Measurements from ENCODE around the gene PLA2G4D. TPM values are rescaled to one million over a fixed set of nuclear protein-coding genes. Genes with fewer than 3 reads are reported as not detected.

The PLA2G4D gene
- total RNA-seq, 1 experiment from 2014 or later: not detected

DNA sequence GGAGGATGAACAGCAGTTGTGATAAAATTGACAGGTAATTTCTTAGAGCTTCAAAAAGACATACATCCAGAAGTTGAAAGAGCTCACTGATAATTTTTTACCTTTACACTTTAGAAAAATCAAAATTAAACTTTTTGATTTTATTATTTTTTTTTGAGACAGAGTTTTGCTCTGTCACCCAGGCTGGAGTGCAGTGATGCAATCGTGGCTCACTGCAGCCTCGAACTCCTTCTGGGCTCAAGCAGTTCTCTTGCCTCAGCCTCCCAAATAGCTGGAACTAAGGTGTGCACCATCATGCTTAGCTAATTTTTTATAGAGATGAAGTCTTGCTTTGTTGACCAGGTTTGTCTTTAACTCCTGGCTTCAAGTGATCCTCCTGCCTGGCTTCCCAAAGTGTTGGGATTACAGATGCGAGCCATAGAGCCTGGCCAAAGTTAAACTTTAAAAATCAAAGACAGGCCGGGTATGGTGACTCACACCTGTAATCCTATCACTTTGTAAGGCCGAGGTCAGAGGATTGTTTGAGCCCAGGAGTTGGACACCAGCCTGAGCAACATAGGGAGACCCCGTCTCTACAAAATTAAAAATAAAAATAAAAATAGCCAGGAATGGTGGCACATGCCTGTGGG lies 40.4 kb upstream of the PLA2G4D start:
- intact Hi-C loops (cut with micrococcal nuclease): loop anchor here (1.0 to 5.0 kb wide), 3 partner anchors 68 to 338 kb away; no protein-coding TSS in a partner anchor
- H3K27me3 Mint-ChIP-seq (ENCODE audit: insufficient read depth, unreplicated experiment): peaks cover 20% of the 10 kb centered on the region
- POLR2A ChIA-PET: interaction anchor here (1.2 to 1.9 kb wide), 2 partner anchors 51 to 69 kb away, joined by 5 read pairs; no protein-coding TSS in a partner anchor
- TF ChIP-seq, protein P1, sequence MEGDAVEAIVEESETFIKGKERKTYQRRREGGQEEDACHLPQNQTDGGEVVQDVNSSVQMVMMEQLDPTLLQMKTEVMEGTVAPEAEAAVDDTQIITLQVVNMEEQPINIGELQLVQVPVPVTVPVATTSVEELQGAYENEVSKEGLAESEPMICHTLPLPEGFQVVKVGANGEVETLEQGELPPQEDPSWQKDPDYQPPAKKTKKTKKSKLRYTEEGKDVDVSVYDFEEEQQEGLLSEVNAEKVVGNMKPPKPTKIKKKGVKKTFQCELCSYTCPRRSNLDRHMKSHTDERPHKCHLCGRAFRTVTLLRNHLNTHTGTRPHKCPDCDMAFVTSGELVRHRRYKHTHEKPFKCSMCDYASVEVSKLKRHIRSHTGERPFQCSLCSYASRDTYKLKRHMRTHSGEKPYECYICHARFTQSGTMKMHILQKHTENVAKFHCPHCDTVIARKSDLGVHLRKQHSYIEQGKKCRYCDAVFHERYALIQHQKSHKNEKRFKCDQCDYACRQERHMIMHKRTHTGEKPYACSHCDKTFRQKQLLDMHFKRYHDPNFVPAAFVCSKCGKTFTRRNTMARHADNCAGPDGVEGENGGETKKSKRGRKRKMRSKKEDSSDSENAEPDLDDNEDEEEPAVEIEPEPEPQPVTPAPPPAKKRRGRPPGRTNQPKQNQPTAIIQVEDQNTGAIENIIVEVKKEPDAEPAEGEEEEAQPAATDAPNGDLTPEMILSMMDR (IDR thresholded peaks at IDR 0.05; ENCODE audit: unreplicated experiment): no peak
- H3K9me3 Mint-ChIP-seq (ENCODE audit: unreplicated experiment): no peaks in the 10 kb centered on the region
- H3K27ac Mint-ChIP-seq (ENCODE audit: low read depth, unreplicated experiment): no peak overlapping the region
- BruUV-seq (replicated peaks): no TSS peak
- H3K4me1 Mint-ChIP-seq (ENCODE audit: insufficient read depth, unreplicated experiment): peaks cover 8% of the 10 kb centered on the region
- CTCF ChIA-PET: interaction anchor here (0.5 to 8.4 kb wide), 17 partner anchors 8 to 414 kb away, joined by 3 to 127 read pairs (median 4); partner anchors contain the start of genes HAUS2, LRRC57 and PLA2G4D
- no peak for DNase-seq (ENCODE audit: unreplicated experiment)
- no peaks in the 10 kb centered on the region for H3K36me3 Mint-ChIP-seq (ENCODE audit: insufficient read depth, unreplicated experiment)
- no peak overlapping the region for H3K4me3 Mint-ChIP-seq (ENCODE audit: unreplicated experiment)

DNA sequence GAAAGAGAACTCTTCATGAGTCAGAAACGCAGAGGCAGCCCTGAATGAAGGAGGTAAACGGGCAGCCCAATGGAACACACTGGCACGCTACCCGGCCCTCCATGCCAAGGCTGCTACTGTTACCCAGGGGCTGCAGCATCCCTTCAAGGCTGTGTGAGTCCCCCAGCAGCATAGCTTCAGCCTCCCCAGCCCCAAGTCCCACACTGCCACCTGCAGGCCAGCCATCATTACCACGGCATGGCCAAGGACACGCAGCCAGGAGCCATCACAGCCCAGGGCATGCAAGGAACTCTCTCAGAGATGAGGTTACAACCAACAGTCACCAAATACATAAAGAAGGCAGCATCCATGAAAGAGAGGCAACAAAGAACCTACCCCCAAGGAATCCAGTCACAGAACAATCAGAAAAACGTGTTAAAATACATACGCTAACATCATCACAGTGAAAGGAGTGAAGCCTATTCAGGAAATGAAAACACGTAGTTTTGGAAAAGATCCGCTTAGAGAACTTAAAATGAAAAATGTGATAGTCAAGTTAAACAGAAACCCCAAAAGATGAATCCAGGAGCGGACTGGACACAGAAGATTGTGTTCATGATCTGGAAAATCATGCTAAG lies 39.6 kb upstream of the PLA2G4D start:
- H3K4me3 Mint-ChIP-seq (ENCODE audit: unreplicated experiment): no peak overlapping the region
- TF ChIP-seq, protein P1 (IDR thresholded peaks at IDR 0.05; ENCODE audit: unreplicated experiment): peak; percentile 65
- intact Hi-C loops (cut with micrococcal nuclease): loop anchor here (1.0 to 5.0 kb wide), 3 partner anchors 68 to 338 kb away; no protein-coding TSS in a partner anchor
- H3K27ac Mint-ChIP-seq (ENCODE audit: low read depth, unreplicated experiment): no peak overlapping the region
- H3K27me3 Mint-ChIP-seq (ENCODE audit: insufficient read depth, unreplicated experiment): peaks cover 20% of the 10 kb centered on the region
- ChIA-PET CTCF (interaction anchor here (0.6 to 8.4 kb wide), 19 partner anchors 8 to 414 kb away, joined by 3 to 127 read pairs (median 4); partner anchors contain the start of genes HAUS2, LRRC57 and PLA2G4D), POLR2A (interaction anchor here (1.2 to 1.9 kb wide), 2 partner anchors 50 to 69 kb away, joined by 5 read pairs; no protein-coding TSS in a partner anchor)
- DNase-seq (ENCODE audit: unreplicated experiment): peak; percentile 62
- H3K4me1 Mint-ChIP-seq (ENCODE audit: insufficient read depth, unreplicated experiment): peaks cover 15% of the 10 kb centered on the region
- no peaks in the 10 kb centered on the region for H3K36me3 Mint-ChIP-seq (ENCODE audit: insufficient read depth, unreplicated experiment)
- no peaks in the 10 kb centered on the region for H3K9me3 Mint-ChIP-seq (ENCODE audit: unreplicated experiment)
- no TSS peak for BruUV-seq (replicated peaks)

DNA sequence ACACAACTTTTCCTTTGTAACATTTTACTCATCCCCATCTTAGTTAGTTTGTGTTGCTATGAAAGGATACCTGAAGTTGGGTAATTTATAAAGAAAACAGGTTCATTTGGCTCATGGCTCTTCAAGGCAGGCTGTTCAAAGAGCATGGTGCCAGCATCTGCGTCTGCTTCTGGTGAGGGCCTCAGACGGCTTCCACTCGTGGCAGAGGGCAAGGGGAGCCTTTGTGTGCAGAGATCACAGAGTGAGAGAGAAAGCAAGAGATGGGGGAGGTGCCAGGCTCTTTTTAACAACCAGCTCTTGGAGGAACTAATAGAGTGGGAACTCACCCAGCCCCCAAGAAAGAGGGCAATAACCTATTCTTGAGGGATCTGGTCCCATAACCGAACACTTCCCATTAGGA lies 39.0 kb upstream of the PLA2G4D start:
- Mint-ChIP-seq H3K27me3 (ENCODE audit: insufficient read depth, unreplicated experiment) (peaks cover 19% of the 10 kb centered on the region), H3K36me3 (ENCODE audit: insufficient read depth, unreplicated experiment) (no peaks in the 10 kb centered on the region), H3K4me1 (ENCODE audit: insufficient read depth, unreplicated experiment) (peaks cover 15% of the 10 kb centered on the region), H3K27ac (ENCODE audit: low read depth, unreplicated experiment) (no peak overlapping the region), H3K9me3 (ENCODE audit: unreplicated experiment) (no peaks in the 10 kb centered on the region), H3K4me3 (ENCODE audit: unreplicated experiment) (no peak overlapping the region)
- CTCF ChIA-PET: interaction anchor here (0.6 to 8.4 kb wide), 6 partner anchors 16 to 343 kb away, joined by 3 to 127 read pairs (median 7); no protein-coding TSS in a partner anchor
- DNase-seq (ENCODE audit: unreplicated experiment): no peak
- TF ChIP-seq, protein P1 (IDR thresholded peaks at IDR 0.05; ENCODE audit: unreplicated experiment): no peak
- no TSS peak for BruUV-seq (replicated peaks)
- intact Hi-C loops (cut with micrococcal nuclease): loop anchor here (5.0 kb wide), 1 partner anchor 339 kb away; no protein-coding TSS in a partner anchor
- POLR2A ChIA-PET: interaction anchor here (1.6 to 1.9 kb wide), 2 partner anchors 12 to 68 kb away, joined by 3 to 5 read pairs; no protein-coding TSS in a partner anchor

Measured in MCF 10A (cell line).